CD4-positive, alpha-beta T cell (primary cell): ENCODE data around the gene NOS1AP. TPM values are rescaled to one million over a fixed set of nuclear protein-coding genes. Genes with fewer than 3 reads are reported as not detected.

Source experiments
- ATAC-seq: fragments of 200-7000 bp; cut with Tn5 transposase; one replicate; pipeline ENCODE4 v1.10.0; 2022; ENCODE audit warnings: mild to moderate bottlenecking; ENCODE audit not compliant: poor library complexity
- CTCF ChIA-PET: fragments of 350-600 bp; sonication (Branson Sonifier 250); formaldehyde crosslinking; loops from one replicate; lab custom pipeline; 2021; ENCODE audit warnings: antibody characterized with exemption, inconsistent platforms; lab: Charles Lee
- POLR2A ChIA-PET: fragments of 350-600 bp; sonication (Branson Sonifier 250); formaldehyde crosslinking; loops from one replicate; lab custom pipeline; 2021; ENCODE audit warnings: antibody characterized with exemption, inconsistent platforms; lab: Charles Lee
- DNase-seq, 14 experiments: peaks; one replicate each; pipeline ENCODE4 v3.0.0-alpha.2; 2013 to 2020; ENCODE audit warnings: mixed read lengths in 2 of 14
- H3K27ac ChIP-seq, 2 donors: one replicate each; pipeline versions ENCODE4 v1.5.1 to v1.7.0; 2013; ENCODE audit warnings: low read length in 2 of 2, low read depth in 1 of 2, mild to moderate bottlenecking in 1 of 2
- H3K27me3 ChIP-seq, 2 experiments: 1 replicate in 1 of 2; 2 replicates in 1 of 2; pipeline versions ENCODE4 v1.6.1 to v1.7.0; 2013; ENCODE audit warnings: low read length in 2 of 2, control low read depth in 1 of 2, mild to moderate bottlenecking in 1 of 2, moderate library complexity in 1 of 2; ENCODE audit not compliant: insufficient read depth in 2 of 2, control insufficient read depth in 1 of 2
- H3K36me3 ChIP-seq: one replicate; pipeline ENCODE4 v1.6.1; 2013; ENCODE audit warnings: low read length, control low read depth; ENCODE audit not compliant: insufficient read depth
- H3K4me1 ChIP-seq: one replicate; pipeline ENCODE4 v1.6.1; 2013; ENCODE audit warnings: low read length, control low read depth; ENCODE audit not compliant: insufficient read depth
- H3K4me3 ChIP-seq: one replicate; pipeline ENCODE4 v1.5.1; 2013; ENCODE audit warnings: mild to moderate bottlenecking, low read length, moderate library complexity
- H3K9me3 ChIP-seq, 2 experiments: 1 replicate in 1 of 2; 2 replicates in 1 of 2; pipeline versions ENCODE4 v1.6.1 to v1.7.0; 2013; ENCODE audit warnings: low read length in 2 of 2, mild to moderate bottlenecking in 2 of 2, control low read depth in 1 of 2, moderate library complexity in 1 of 2; ENCODE audit not compliant: control insufficient read depth in 1 of 2, insufficient read depth in 1 of 2
- H3K27ac Mint-ChIP-seq: one replicate; pipeline ENCODE4 v1.8.0; 2020; ENCODE audit warnings: mixed read lengths
- H3K27me3 Mint-ChIP-seq: one replicate; pipeline ENCODE4 v1.8.0; 2021; ENCODE audit warnings: mixed read lengths
- H3K36me3 Mint-ChIP-seq: one replicate; pipeline ENCODE4 v1.8.0; 2021; ENCODE audit warnings: low read depth, mixed read lengths
- H3K4me1 Mint-ChIP-seq: one replicate; pipeline ENCODE4 v1.8.0; 2021; ENCODE audit warnings: low read depth, mixed read lengths
- H3K4me3 Mint-ChIP-seq: one replicate; pipeline ENCODE4 v1.8.0; 2020; ENCODE audit warnings: mild to moderate bottlenecking, mixed read lengths
- H3K9me3 Mint-ChIP-seq: one replicate; pipeline ENCODE4 v1.8.0; 2020; ENCODE audit warnings: mixed read lengths
- intact Hi-C, 2 experiments: fragments of 100-400 bp; cut with DNase I in 1 of 2; cut with micrococcal nuclease in 1 of 2; formaldehyde crosslinking; loops; one replicate each; pipeline versions ENCODE4 v1.15.1 to v1.9.0; 2023 to 2025; cut with DNase I, micrococcal nuclease
- total RNA-seq, 174 experiments: library from RNA in 2 of 174; stranded (reverse) in 2 of 174; gene quantifications; one replicate each; pipeline ENCODE4 v1.2.3 and lab custom pipeline; 2021 to 2026
- TF ChIP-seq, protein P1 (sequence below): fragments of 200-600 bp; IDR thresholded peaks from one replicate; pipeline ENCODE4 v1.8.0; 2022; ENCODE audit warnings: antibody characterized with exemption, mild to moderate bottlenecking

Gene NOS1AP
- total RNA-seq, 2 experiments from 2014 or later, result not detected

DNA sequence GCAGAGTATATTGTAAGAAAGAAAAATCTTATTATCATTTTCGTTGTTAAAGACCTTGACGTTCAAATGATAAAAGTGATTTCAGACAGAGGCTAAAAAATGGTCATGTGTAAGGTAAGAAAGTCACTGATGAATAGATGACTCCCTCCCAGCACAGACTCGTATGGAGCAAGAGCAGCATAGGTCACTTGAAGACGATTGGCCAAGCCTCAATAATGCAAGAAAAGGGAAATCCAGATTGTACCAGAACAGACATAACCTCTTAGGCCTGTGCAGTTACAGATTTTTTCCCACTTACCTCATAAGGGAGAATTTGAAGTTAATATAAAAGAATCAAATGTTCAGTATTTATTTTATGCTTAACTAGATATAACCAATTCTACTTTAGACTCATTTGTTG lies 29.5 kb upstream of the NOS1AP start:
- H3K4me3 Mint-ChIP-seq, result no peak overlapping the region
- no peak for ATAC-seq
- no peak overlapping the region for H3K27ac ChIP-seq
- no peak overlapping the region for H3K4me3 ChIP-seq
- H3K36me3 ChIP-seq, result no peaks in the 10 kb centered on the region
- no peaks in the 10 kb centered on the region for H3K4me1 Mint-ChIP-seq
- peaks cover 0 to 7% of the 10 kb centered on the region in 2 experiments for H3K9me3 ChIP-seq
- peaks cover 5% of the 10 kb centered on the region for H3K4me1 ChIP-seq
- no peak for DNase-seq
- ChIA-PET CTCF (interaction anchor here (1.3 kb wide), 1 partner anchor 248 kb away, joined by 3 read pairs; no protein-coding TSS in a partner anchor), POLR2A (no interaction called here)
- no peaks in the 10 kb centered on the region for H3K9me3 Mint-ChIP-seq
- intact Hi-C loops, result no loop called here
- no peak overlapping the region for H3K27ac Mint-ChIP-seq
- H3K27me3 Mint-ChIP-seq, result peaks cover 5% of the 10 kb centered on the region
- H3K27me3 ChIP-seq, result peaks cover 0 to 11% of the 10 kb centered on the region in 2 experiments
- TF ChIP-seq, protein P1, sequence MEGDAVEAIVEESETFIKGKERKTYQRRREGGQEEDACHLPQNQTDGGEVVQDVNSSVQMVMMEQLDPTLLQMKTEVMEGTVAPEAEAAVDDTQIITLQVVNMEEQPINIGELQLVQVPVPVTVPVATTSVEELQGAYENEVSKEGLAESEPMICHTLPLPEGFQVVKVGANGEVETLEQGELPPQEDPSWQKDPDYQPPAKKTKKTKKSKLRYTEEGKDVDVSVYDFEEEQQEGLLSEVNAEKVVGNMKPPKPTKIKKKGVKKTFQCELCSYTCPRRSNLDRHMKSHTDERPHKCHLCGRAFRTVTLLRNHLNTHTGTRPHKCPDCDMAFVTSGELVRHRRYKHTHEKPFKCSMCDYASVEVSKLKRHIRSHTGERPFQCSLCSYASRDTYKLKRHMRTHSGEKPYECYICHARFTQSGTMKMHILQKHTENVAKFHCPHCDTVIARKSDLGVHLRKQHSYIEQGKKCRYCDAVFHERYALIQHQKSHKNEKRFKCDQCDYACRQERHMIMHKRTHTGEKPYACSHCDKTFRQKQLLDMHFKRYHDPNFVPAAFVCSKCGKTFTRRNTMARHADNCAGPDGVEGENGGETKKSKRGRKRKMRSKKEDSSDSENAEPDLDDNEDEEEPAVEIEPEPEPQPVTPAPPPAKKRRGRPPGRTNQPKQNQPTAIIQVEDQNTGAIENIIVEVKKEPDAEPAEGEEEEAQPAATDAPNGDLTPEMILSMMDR, result no peak
- H3K36me3 Mint-ChIP-seq, result no peaks in the 10 kb centered on the region

DNA sequence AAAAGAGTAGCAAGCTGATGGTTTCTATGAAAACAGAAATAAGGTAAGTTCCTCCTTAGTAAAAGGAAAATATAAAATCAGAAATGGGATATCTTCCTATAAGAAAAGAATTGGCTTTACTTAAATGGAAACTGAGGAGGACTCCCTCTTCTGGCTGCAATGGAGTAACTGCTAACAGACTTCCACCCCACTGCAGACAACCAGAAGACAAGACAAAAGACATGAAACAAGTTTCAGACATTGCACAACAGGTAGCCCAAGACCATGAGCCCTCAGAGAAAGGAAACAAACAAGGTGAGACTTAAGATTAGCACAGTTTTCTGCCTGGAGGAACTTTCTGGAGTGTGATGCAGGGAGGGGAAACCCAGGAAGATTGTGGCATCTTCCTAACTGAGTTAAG lies 28.8 kb upstream of the NOS1AP start:
- DNase-seq, result no peak
- intact Hi-C loops, result no loop called here
- ATAC-seq, result no peak
- H3K9me3 Mint-ChIP-seq, result no peaks in the 10 kb centered on the region
- no peak overlapping the region for H3K4me3 Mint-ChIP-seq
- Histone ChIP-seq H3K9me3 (peaks cover 0 to 7% of the 10 kb centered on the region in 2 experiments), H3K27me3 (peaks cover 0 to 11% of the 10 kb centered on the region in 2 experiments), H3K27ac (no peak overlapping the region), H3K4me3 (no peak overlapping the region), H3K4me1 (peaks cover 5% of the 10 kb centered on the region), H3K36me3 (no peaks in the 10 kb centered on the region)
- POLR2A ChIA-PET, result no interaction called here
- no peak overlapping the region for H3K27ac Mint-ChIP-seq
- H3K4me1 Mint-ChIP-seq, result no peaks in the 10 kb centered on the region
- no peaks in the 10 kb centered on the region for H3K36me3 Mint-ChIP-seq
- peaks cover 5% of the 10 kb centered on the region for H3K27me3 Mint-ChIP-seq
- CTCF ChIA-PET, result no interaction called here
- TF ChIP-seq, protein P1, result no peak

DNA sequence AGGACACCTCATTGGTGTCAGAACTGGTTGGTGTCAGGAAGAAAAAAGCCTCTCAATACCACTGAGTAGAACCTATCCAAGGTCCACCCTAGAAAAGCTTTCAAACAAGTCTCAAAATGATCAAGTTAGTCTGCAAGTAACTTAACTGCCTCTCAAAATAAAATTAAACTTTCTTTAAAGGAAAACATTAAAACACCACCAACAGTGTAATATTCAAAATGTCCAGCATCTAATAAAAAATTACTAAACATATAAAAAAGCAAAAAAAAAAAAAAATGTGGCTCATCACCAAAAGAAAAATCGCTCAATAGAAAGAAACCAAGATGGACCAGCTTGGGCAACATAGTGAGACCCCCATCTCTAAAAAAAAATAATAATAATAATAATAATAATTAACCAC lies 27.1 kb upstream of the NOS1AP start:
- H3K4me3 Mint-ChIP-seq, result no peak overlapping the region
- peaks cover 0 to 7% of the 10 kb centered on the region in 2 experiments for H3K9me3 ChIP-seq
- no peaks in the 10 kb centered on the region for H3K36me3 Mint-ChIP-seq
- no peaks in the 10 kb centered on the region for H3K36me3 ChIP-seq
- no peak for DNase-seq
- POLR2A ChIA-PET, result no interaction called here
- H3K27me3 Mint-ChIP-seq, result no peaks in the 10 kb centered on the region
- no peak for ATAC-seq
- no peak overlapping the region for H3K4me3 ChIP-seq
- peaks cover 0 to 11% of the 10 kb centered on the region in 2 experiments for H3K27me3 ChIP-seq
- no peaks in the 10 kb centered on the region for H3K4me1 Mint-ChIP-seq
- intact Hi-C loops, result no loop called here
- H3K4me1 ChIP-seq, result no peaks in the 10 kb centered on the region
- TF ChIP-seq, protein P1, result no peak
- CTCF ChIA-PET, result interaction anchor here (1.1 kb wide), 1 partner anchor 26 kb away, joined by 3 read pairs; no protein-coding TSS in a partner anchor
- no peak overlapping the region for H3K27ac Mint-ChIP-seq
- H3K27ac ChIP-seq, result no peak overlapping the region
- H3K9me3 Mint-ChIP-seq, result no peaks in the 10 kb centered on the region
